Measurements from ENCODE around the gene TOP2B.

The TOP2B gene

DNA sequence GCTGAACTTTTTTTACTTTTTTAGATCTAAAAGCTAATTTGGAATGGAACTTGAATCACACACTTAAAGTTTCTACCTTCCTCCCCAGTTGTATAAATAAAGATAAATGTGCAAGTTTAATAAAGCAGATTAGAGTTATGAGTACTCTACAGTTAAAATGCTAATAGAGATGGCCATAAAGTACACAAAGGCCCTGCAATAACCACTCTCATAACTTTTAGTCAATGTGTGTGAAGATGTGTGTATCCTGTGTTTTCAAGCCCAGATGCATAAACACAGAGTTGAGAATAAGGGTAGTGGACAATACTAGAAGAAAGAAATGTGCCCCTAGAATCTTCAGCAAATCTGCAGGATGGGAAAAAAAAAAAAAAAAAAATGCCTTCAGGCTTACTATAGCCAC, 45.3 kb downstream of the TOP2B start:
- Histone ChIP-seq H3K79me2 (ENCODE audit: control insufficient read depth, insufficient read depth, low read length, unreplicated experiment) (no peaks in the 10 kb centered on the region), H3K4me1 (ENCODE audit: control insufficient read depth, insufficient read depth, low read length, unreplicated experiment) (no peaks in the 10 kb centered on the region), H3K27ac (ENCODE audit: low read depth, low read length) (no peak overlapping the region), H3K4me3 (ENCODE audit: low read depth, low read length) (no peak overlapping the region), H2AFZ (ENCODE audit: low read length, unreplicated experiment) (no peak overlapping the region), H3K36me3 (ENCODE audit: insufficient read depth, low read length) (peaks cover 37% of the 10 kb centered on the region), H3K27me3 (ENCODE audit: insufficient read depth, low read length) (no peaks in the 10 kb centered on the region)

- no peak overlapping the region for H3K4me3 ChIP-seq (ENCODE audit: low read depth, low read length)
- no peaks in the 10 kb centered on the region for H3K79me2 ChIP-seq (ENCODE audit: control insufficient read depth, insufficient read depth, low read length, unreplicated experiment)
- no peaks in the 10 kb centered on the region for H3K27me3 ChIP-seq (ENCODE audit: insufficient read depth, low read length)
- H2AFZ ChIP-seq (ENCODE audit: low read length, unreplicated experiment), result no peak overlapping the region
- no peak overlapping the region for H3K27ac ChIP-seq (ENCODE audit: low read depth, low read length)
- H3K4me1 ChIP-seq (ENCODE audit: control insufficient read depth, insufficient read depth, low read length, unreplicated experiment), result no peaks in the 10 kb centered on the region
- H3K36me3 ChIP-seq (ENCODE audit: insufficient read depth, low read length), result peaks cover 29% of the 10 kb centered on the region
Measured at GRCh38 chr3:25618028-25618427, 46.7 kb downstream of the TOP2B start.

GRCh38 chr3:25611193-25611592, 53.5 kb downstream of the TOP2B start:
- no peak overlapping the region for H2AFZ ChIP-seq (ENCODE audit: low read length, unreplicated experiment)
- H3K4me1 ChIP-seq (ENCODE audit: control insufficient read depth, insufficient read depth, low read length, unreplicated experiment), result no peaks in the 10 kb centered on the region
- H3K27me3 ChIP-seq (ENCODE audit: insufficient read depth, low read length), result no peaks in the 10 kb centered on the region
- H3K27ac ChIP-seq (ENCODE audit: low read depth, low read length), result no peak overlapping the region
- no peak overlapping the region for H3K4me3 ChIP-seq (ENCODE audit: low read depth, low read length)
- peaks cover 48% of the 10 kb centered on the region for H3K36me3 ChIP-seq (ENCODE audit: insufficient read depth, low read length)
- no peaks in the 10 kb centered on the region for H3K79me2 ChIP-seq (ENCODE audit: control insufficient read depth, insufficient read depth, low read length, unreplicated experiment)

GRCh38 chr3:25610779-25611178, 53.9 kb downstream of the TOP2B start:
- no peak overlapping the region for H2AFZ ChIP-seq (ENCODE audit: low read length, unreplicated experiment)
- H3K4me3 ChIP-seq (ENCODE audit: low read depth, low read length), result no peak overlapping the region
- no peaks in the 10 kb centered on the region for H3K4me1 ChIP-seq (ENCODE audit: control insufficient read depth, insufficient read depth, low read length, unreplicated experiment)
- H3K27me3 ChIP-seq (ENCODE audit: insufficient read depth, low read length), result no peaks in the 10 kb centered on the region
- H3K36me3 ChIP-seq (ENCODE audit: insufficient read depth, low read length), result peaks cover 48% of the 10 kb centered on the region
- no peaks in the 10 kb centered on the region for H3K79me2 ChIP-seq (ENCODE audit: control insufficient read depth, insufficient read depth, low read length, unreplicated experiment)
- no peak overlapping the region for H3K27ac ChIP-seq (ENCODE audit: low read depth, low read length)

- Histone ChIP-seq H3K36me3 (ENCODE audit: insufficient read depth, low read length) (peaks cover 46% of the 10 kb centered on the region), H3K79me2 (ENCODE audit: control insufficient read depth, insufficient read depth, low read length, unreplicated experiment) (no peaks in the 10 kb centered on the region), H3K27ac (ENCODE audit: low read depth, low read length) (no peak overlapping the region), H3K4me1 (ENCODE audit: control insufficient read depth, insufficient read depth, low read length, unreplicated experiment) (no peaks in the 10 kb centered on the region), H3K27me3 (ENCODE audit: insufficient read depth, low read length) (no peaks in the 10 kb centered on the region), H2AFZ (ENCODE audit: low read length, unreplicated experiment) (no peak overlapping the region), H3K4me3 (ENCODE audit: low read depth, low read length) (no peak overlapping the region)
Measured at GRCh38 chr3:25610167-25610566, 54.5 kb downstream of the TOP2B start.

DNA sequence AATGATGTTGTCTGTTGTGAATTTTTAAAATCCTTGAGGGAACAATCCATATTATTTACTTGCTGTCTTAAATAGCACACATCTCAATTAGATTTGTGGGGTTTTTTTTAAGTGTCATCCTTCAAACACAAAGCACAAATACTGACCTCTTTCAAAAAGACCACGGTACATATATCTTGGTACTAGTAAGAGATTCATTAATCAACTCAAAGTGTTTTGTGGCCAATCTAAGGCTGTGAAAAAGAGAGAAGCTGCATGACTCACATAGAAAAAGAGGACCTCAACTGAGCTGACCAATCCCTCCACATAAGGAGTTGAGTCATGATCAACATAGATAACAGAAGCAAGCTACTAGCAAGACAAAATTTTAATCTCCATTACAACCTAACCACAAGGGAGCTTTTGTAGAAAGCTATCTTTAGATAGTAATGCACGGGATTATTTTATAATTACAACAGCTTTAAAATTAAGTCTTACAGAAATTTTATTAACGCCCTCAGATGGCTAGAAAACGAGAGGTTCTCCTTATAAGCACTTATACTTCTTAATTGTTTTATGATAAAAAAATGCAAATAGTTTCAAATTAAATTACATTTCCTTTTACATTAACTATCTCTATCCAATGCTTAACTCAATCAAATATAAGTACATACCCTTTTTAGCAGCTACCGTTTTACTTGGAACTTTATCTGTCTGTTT, 60.5 kb downstream of the TOP2B start:
- no peak overlapping the region for H2AFZ ChIP-seq (ENCODE audit: low read length, unreplicated experiment)
- H3K36me3 ChIP-seq (ENCODE audit: insufficient read depth, low read length), result peaks cover 21% of the 10 kb centered on the region
- H3K27ac ChIP-seq (ENCODE audit: low read depth, low read length), result peak overlapping the region; percentile 66

DNA sequence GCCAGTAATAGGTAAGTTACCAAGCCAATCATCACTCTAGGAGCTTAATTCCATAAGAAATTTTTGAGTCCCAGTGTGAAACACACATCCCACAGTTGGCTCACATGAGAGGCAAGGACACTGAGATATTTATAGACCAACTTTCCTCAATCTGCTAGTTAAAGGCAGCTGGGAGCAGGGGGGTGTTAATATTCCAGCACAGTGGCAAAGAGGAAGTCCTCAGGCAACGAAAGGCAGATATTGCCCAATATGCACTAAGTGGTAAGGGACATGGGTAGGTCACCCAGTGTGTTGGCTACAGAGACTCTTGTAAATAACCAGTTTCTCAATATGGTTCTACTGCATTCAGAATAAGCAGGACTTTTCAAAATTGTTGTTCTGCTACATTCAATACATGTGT, 61.0 kb downstream of the TOP2B start:
- Histone ChIP-seq H3K79me2 (ENCODE audit: control insufficient read depth, insufficient read depth, low read length, unreplicated experiment) (no peaks in the 10 kb centered on the region), H3K27ac (ENCODE audit: low read depth, low read length) (peak overlapping the region; percentile 66), H3K36me3 (ENCODE audit: insufficient read depth, low read length) (peaks cover 22% of the 10 kb centered on the region), H3K27me3 (ENCODE audit: insufficient read depth, low read length) (no peaks in the 10 kb centered on the region), H3K4me3 (ENCODE audit: low read depth, low read length) (peak overlapping the region; percentile 24; the same call in 1 of the 2 replicates), H2AFZ (ENCODE audit: low read length, unreplicated experiment) (no peak overlapping the region), H3K4me1 (ENCODE audit: control insufficient read depth, insufficient read depth, low read length, unreplicated experiment) (peaks cover 15% of the 10 kb centered on the region)

More for the DNA sequence above, 60.5 kb downstream of the TOP2B start:
- Histone ChIP-seq H3K4me3 (ENCODE audit: low read depth, low read length) (peak overlapping the region; percentile 24; the same call in 1 of the 2 replicates), H3K4me1 (ENCODE audit: control insufficient read depth, insufficient read depth, low read length, unreplicated experiment) (peaks cover 15% of the 10 kb centered on the region), H3K79me2 (ENCODE audit: control insufficient read depth, insufficient read depth, low read length, unreplicated experiment) (no peaks in the 10 kb centered on the region), H3K27me3 (ENCODE audit: insufficient read depth, low read length) (no peaks in the 10 kb centered on the region)

GRCh38 chr3:25597535-25598101, 67.1 kb downstream of the TOP2B start:
- Histone ChIP-seq H2AFZ (ENCODE audit: low read length, unreplicated experiment) (no peak overlapping the region), H3K27me3 (ENCODE audit: insufficient read depth, low read length) (no peaks in the 10 kb centered on the region), H3K4me1 (ENCODE audit: control insufficient read depth, insufficient read depth, low read length, unreplicated experiment) (peaks cover 12% of the 10 kb centered on the region), H3K27ac (ENCODE audit: low read depth, low read length) (no peak overlapping the region), H3K4me3 (ENCODE audit: low read depth, low read length) (no peak overlapping the region), H3K79me2 (ENCODE audit: control insufficient read depth, insufficient read depth, low read length, unreplicated experiment) (no peaks in the 10 kb centered on the region), H3K36me3 (ENCODE audit: insufficient read depth, low read length) (peaks cover 8% of the 10 kb centered on the region; the same call in 1 of the 2 replicates)

- no peak overlapping the region for H3K4me3 ChIP-seq (ENCODE audit: low read depth, low read length)
- H2AFZ ChIP-seq (ENCODE audit: low read length, unreplicated experiment), result no peak overlapping the region
- peaks cover 20% of the 10 kb centered on the region for H3K4me1 ChIP-seq (ENCODE audit: control insufficient read depth, insufficient read depth, low read length, unreplicated experiment)
- H3K27ac ChIP-seq (ENCODE audit: low read depth, low read length), result no peak overlapping the region
- H3K79me2 ChIP-seq (ENCODE audit: control insufficient read depth, insufficient read depth, low read length, unreplicated experiment), result no peaks in the 10 kb centered on the region
- H3K36me3 ChIP-seq (ENCODE audit: insufficient read depth, low read length), result peaks cover 6% of the 10 kb centered on the region; the same call in 1 of the 2 replicates
- no peaks in the 10 kb centered on the region for H3K27me3 ChIP-seq (ENCODE audit: insufficient read depth, low read length)
Measured at GRCh38 chr3:25594007-25594502, 70.7 kb downstream of the TOP2B start.

DNA sequence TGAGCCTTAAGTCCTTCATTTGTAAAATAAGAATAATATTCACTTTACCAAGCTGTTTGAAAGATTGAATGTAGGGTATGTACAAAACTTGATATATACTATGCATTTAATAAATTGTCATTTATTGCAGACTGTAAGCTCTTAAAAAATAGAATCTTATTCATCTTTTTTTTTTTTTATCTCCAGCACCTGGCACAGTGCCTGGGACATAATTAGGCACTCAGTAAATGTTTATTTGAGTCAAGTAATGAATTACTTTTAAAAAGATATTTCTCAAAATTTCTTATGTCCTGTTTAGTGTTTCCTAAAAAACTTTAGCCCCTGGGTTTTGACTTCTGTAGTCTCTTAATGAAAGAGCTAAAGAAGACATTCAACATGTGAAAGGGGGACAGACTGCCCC, 71.7 kb downstream of the TOP2B start:
- Histone ChIP-seq H3K36me3 (ENCODE audit: insufficient read depth, low read length) (no peaks in the 10 kb centered on the region; the same call in 1 of the 2 replicates), H3K79me2 (ENCODE audit: control insufficient read depth, insufficient read depth, low read length, unreplicated experiment) (no peaks in the 10 kb centered on the region), H3K4me1 (ENCODE audit: control insufficient read depth, insufficient read depth, low read length, unreplicated experiment) (peaks cover 20% of the 10 kb centered on the region), H3K27me3 (ENCODE audit: insufficient read depth, low read length) (no peaks in the 10 kb centered on the region), H3K27ac (ENCODE audit: low read depth, low read length) (peak overlapping the region; percentile 79), H3K4me3 (ENCODE audit: low read depth, low read length) (peak overlapping the region; percentile 23; the same call in 1 of the 2 replicates), H2AFZ (ENCODE audit: low read length, unreplicated experiment) (peak overlapping the region; percentile 45)

DNA sequence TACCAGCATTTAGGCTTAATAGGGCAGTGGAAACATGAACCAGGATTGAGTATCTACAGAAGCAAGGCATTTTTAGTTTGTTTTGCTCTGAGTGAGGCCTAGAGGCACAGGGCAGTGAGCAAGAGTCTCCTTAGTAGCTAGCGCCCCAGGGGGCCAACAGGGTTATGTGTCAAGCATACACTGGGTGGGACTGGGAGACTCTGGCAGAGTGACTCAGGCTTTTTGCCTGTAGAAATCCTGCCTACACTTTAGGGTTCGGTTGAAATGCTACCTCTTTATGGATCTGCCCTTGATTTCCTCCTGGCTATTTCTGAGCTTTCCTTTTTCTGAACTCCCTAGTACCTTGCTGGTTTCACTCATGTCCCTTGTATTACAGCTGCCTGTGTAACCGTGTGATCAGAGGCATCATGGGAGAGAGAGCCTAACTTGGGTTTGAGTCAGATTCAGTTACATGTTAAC, 72.2 kb downstream of the TOP2B start:
- Histone ChIP-seq H3K4me3 (ENCODE audit: low read depth, low read length) (peak overlapping the region; percentile 23; the same call in 1 of the 2 replicates), H3K79me2 (ENCODE audit: control insufficient read depth, insufficient read depth, low read length, unreplicated experiment) (no peaks in the 10 kb centered on the region), H3K27ac (ENCODE audit: low read depth, low read length) (peak overlapping the region; percentile 79), H3K36me3 (ENCODE audit: insufficient read depth, low read length) (no peaks in the 10 kb centered on the region), H3K27me3 (ENCODE audit: insufficient read depth, low read length) (no peaks in the 10 kb centered on the region), H3K4me1 (ENCODE audit: control insufficient read depth, insufficient read depth, low read length, unreplicated experiment) (peaks cover 20% of the 10 kb centered on the region), H2AFZ (ENCODE audit: low read length, unreplicated experiment) (peak overlapping the region; percentile 45)
